ENCODE results near the gene TM9SF2.

The TM9SF2 gene

DNA sequence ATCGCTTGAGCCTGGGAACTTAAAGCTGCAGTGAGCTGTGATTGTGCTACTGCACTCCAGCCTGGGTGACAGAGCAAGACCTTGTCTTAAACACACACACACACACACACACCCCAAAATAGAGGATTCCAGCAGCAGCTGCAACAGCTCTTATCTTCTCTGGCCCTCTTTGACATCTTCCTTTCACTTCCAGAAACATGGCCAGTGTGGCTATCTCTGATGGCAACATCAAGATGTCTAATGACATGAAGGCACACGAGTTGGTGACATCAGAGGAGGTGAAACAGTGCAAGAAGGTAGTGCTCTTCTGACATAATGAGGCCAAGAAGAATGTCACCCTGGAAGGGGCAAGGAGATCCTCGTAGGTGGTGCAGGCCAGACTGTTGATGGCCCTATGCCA is 81.2 kb downstream of the TM9SF2 start:
- no peak for DNase-seq (ENCODE audit: low spot score)

- no peak for DNase-seq (ENCODE audit: low spot score)
These were observed 84.3 kb downstream of the TM9SF2 start for GRCh38 chr13:99585609-99586008.

DNA sequence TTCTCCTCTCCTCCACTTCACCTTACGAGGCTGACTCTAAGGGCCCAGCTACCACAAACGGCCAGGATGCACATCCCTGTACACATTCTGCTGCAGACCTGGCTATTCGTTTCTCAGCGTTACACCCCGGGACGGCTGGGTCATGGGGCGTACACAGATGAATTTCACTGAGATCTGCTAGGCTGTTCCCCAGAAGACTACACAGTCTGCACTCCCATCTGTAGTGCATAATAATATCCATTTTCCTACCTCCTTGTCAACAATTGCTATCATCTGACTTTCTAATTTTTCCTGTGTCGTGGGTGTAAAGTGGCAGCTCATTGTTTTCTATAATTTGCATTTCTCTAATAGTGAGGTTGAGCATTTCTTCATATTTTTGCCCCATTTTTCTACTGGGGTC is 85.7 kb downstream of the TM9SF2 start:
- no peak for DNase-seq (ENCODE audit: low spot score)

GRCh38 chr13:99587893-99588606 is 86.8 kb downstream of the TM9SF2 start:
- no peak for DNase-seq (ENCODE audit: low spot score)

DNA sequence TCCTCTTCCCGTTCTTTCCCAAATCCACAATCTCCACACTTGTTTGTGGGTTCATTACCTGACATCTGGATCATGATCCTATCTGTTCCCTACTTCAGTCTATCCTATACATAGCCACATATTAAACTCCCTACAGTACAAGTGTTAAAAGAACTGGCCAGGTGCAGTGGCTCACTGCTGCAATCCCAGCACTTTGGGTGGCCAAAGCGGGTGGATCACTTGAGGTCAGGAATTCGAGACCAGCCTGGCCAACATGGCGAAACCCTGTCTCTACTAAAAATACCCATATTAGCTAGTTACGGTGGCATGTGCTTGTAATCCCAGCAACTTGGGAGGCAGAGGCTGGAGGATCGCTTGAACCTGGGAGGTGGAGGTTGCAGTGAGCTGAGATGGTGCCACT is 88.3 kb downstream of the TM9SF2 start:
- no peak for DNase-seq (ENCODE audit: low spot score)

DNA sequence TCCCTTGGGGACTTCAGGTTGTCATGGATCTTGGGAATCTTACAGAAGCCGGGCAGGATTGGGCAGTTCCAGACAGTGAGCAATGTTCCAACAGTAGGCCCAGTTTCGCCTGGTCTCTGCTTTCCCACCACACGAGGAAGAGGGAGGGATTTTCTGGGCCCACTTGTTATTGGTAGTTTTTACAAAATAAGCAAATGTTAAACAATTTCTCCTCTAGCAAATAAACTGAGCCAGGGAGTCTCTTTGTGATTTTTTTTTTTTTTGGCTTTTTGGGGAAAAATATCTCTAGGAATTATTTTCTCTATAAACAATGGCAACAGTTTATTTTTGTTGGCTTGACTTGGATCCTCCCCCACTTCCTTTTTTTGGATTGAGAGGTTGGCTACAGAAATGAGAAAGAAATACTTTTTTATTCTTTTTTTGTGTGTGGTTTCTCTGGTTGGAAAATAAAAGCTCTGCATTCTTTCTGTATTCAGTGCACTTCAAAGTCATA is 89.3 kb downstream of the TM9SF2 start:
- peak; percentile 26 for DNase-seq (ENCODE audit: low spot score)

GRCh38 chr13:99596180-99596579 is 94.9 kb downstream of the TM9SF2 start:
- no peak for DNase-seq (ENCODE audit: low spot score)

- no peak for DNase-seq (ENCODE audit: low spot score)
These were observed 99.0 kb downstream of the TM9SF2 start for GRCh38 chr13:99600318-99600717.

- no peak for DNase-seq (ENCODE audit: low spot score)
These were observed 100.3 kb downstream of the TM9SF2 start for GRCh38 chr13:99601535-99601934.

GRCh38 chr13:99604636-99605035 is 103.4 kb downstream of the TM9SF2 start:
- no peak for DNase-seq (ENCODE audit: low spot score)

GRCh38 chr13:99605420-99606323 is 104.4 kb downstream of the TM9SF2 start:
- peak; percentile 57 for DNase-seq (ENCODE audit: low spot score)

GRCh38 chr13:99606324-99607066 is 105.2 kb downstream of the TM9SF2 start, which contains the start of gene CLYBL:
Gene CLYBL, plus strand, starts transcription at chr13:99606690.
- DNase-seq (ENCODE audit: low spot score) = peak; percentile 99

GRCh38 chr13:99608345-99608744 is 107.1 kb downstream of the TM9SF2 start:
- DNase-seq (ENCODE audit: low spot score) = no peak

DNA sequence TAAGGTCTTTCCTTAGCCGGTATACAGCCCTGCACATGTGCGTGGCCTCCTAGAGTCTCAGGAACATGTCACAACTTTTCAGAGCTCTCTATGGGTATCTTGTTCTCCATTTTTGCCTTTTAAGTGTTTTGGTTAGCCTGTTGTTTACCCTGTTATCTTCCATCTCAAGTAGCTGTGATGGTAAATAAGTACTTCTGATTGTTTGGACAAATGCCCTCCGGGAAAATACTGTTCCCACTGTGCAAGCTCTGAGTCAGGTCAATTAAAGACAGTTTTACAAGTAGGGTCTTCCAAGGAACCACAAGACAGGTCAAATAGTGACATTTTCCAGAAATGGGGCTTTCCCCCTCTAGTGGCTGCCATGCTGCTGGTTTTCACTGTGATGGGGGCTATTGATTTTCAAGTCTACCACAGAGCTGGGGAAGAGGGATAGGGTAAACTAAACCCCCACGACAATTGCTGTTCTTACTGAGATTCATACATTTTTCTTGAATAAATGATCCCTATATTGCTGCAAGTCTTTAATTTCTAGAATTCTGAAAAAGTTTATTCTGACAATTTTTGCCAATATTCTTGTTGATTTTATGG is 109.5 kb downstream of the TM9SF2 start:
- DNase-seq (ENCODE audit: low spot score) = no peak
